Uterine smooth muscle cell (primary cell): ENCODE measurements around the gene KRTAP12-4. TPM values are rescaled to one million over a fixed set of nuclear protein-coding genes. Genes with fewer than 3 reads are reported as not detected.

Experiments used
- total RNA-seq: library from RNA; depleted of rRNA; stranded (reverse); fragments of >200 nt; gene quantifications from 2 replicates; pipeline ENCODE4 v1.2.3, GENCODE V29; 2014

Gene KRTAP12-4
- total RNA-seq = not detected in 2 replicates

GRCh38 chr21:44654576-44655175 lies at the start of gene KRTAP12-4:
KRTAP12-4 (minus strand) TSS chr21:44654659; CDS start chr21:44654614, 45 bp downstream.

GRCh38 chr21:44697172-44697810 lies 42.8 kb upstream of the KRTAP12-4 start, which contains the start of gene KRTAP10-12:
KRTAP10-12 (plus strand) TSS chr21:44697172; CDS start chr21:44697202, 30 bp downstream.

GRCh38 chr21:44681861-44682579 lies 27.6 kb upstream of the KRTAP12-4 start, which contains the start of gene KRTAP12-1:
KRTAP12-1 (minus strand) TSS chr21:44682163; CDS start chr21:44682123, 40 bp downstream.

GRCh38 chr21:44666401-44667320 lies 12.2 kb upstream of the KRTAP12-4 start, which contains the start of gene KRTAP12-2:
KRTAP12-2 (minus strand) TSS chr21:44666927; CDS start chr21:44666886, 41 bp downstream.

GRCh38 chr21:44657635-44658540 lies 3.4 kb upstream of the KRTAP12-4 start, which contains the start of gene KRTAP12-3:
KRTAP12-3 (plus strand) TSS chr21:44657932; CDS start chr21:44657980, 48 bp downstream.

GRCh38 chr21:44646366-44647221 lies 7.9 kb downstream of the KRTAP12-4 start, which contains the start of gene KRTAP10-11:
KRTAP10-11 (plus strand) TSS chr21:44646414; CDS start chr21:44646459, 45 bp downstream.

GRCh38 chr21:44637018-44637850 lies 17.2 kb downstream of the KRTAP12-4 start, which contains the start of gene KRTAP10-10:
KRTAP10-10 (plus strand) TSS chr21:44637356; CDS start chr21:44637418, 62 bp downstream.

GRCh38 chr21:44626673-44627143 lies 27.8 kb downstream of the KRTAP12-4 start, which contains the start of gene KRTAP10-9:
KRTAP10-9 (plus strand) TSS chr21:44627093; CDS start chr21:44627172, 79 bp downstream.

GRCh38 chr21:44612029-44612486 lies 42.4 kb downstream of the KRTAP12-4 start, which contains the start of gene KRTAP10-8:
KRTAP10-8 (plus strand) TSS chr21:44612079; CDS start chr21:44612101, 22 bp downstream.

Other genes with a start within 250 kb of the KRTAP12-4 start
- 0.33 and 0.37 TPM in 2 replicates for gene LRRC3, start 199.1 kb downstream of the KRTAP12-4 start, total RNA-seq
- not detected in 2 replicates for gene KRTAP10-1, start 114.5 kb downstream of the KRTAP12-4 start, total RNA-seq
- not detected in 2 replicates for gene KRTAP10-2, start 103.2 kb downstream of the KRTAP12-4 start, total RNA-seq
- not detected in 2 replicates for gene KRTAP10-3, start 95.9 kb downstream of the KRTAP12-4 start, total RNA-seq
- not detected in 2 replicates for gene KRTAP10-4, start 80.9 kb downstream of the KRTAP12-4 start, total RNA-seq
- not detected in 2 replicates for gene KRTAP10-5, start 74.1 kb downstream of the KRTAP12-4 start, total RNA-seq
- not detected in 2 replicates for gene KRTAP10-6, start 62.2 kb downstream of the KRTAP12-4 start, total RNA-seq
- not detected in 2 replicates for gene KRTAP10-7, start 54.1 kb downstream of the KRTAP12-4 start, total RNA-seq
- not detected in 2 replicates for gene KRTAP10-8, start 42.6 kb downstream of the KRTAP12-4 start, total RNA-seq
- gene KRTAP10-9, start 27.6 kb downstream of the KRTAP12-4 start, total RNA-seq = not detected in 2 replicates
- gene KRTAP10-10, start 17.3 kb downstream of the KRTAP12-4 start, total RNA-seq = not detected in 2 replicates
- gene KRTAP10-11, start 8.2 kb downstream of the KRTAP12-4 start, total RNA-seq = not detected in 2 replicates
- not detected in 2 replicates for gene KRTAP12-3, start 3.3 kb upstream of the KRTAP12-4 start, total RNA-seq
- not detected in 2 replicates for gene KRTAP12-2, start 12.3 kb upstream of the KRTAP12-4 start, total RNA-seq
- gene KRTAP12-1, start 27.5 kb upstream of the KRTAP12-4 start, total RNA-seq = not detected in 2 replicates
- gene KRTAP10-12, start 42.5 kb upstream of the KRTAP12-4 start, total RNA-seq = not detected in 2 replicates
- gene TSPEAR, start 56.9 kb upstream of the KRTAP12-4 start, total RNA-seq = not detected in 2 replicates
- 56.4 and 66.0 TPM in 2 replicates for gene UBE2G2, start 147.2 kb upstream of the KRTAP12-4 start, total RNA-seq
- gene SUMO3, start 163.4 kb upstream of the KRTAP12-4 start, total RNA-seq = 71.0 and 119 TPM in 2 replicates
- gene PTTG1IP, start 219.0 kb upstream of the KRTAP12-4 start, total RNA-seq = 145 and 248 TPM in 2 replicates